Vagina (tissue), 2 donors: ENCODE measurements around the gene IMMP2L.

ENCODE experiments used
- POLR2A ChIP-seq, 2 donors: fragments of 450-650 bp; IDR thresholded peaks; one replicate each; pipeline ENCODE4 v1.6.1; 2017; ENCODE audit warnings: antibody characterized with exemption in 2 of 2, mild to moderate bottlenecking in 2 of 2, moderate library complexity in 2 of 2
- POLR2AphosphoS5 ChIP-seq, 2 donors: sonication (generic); formaldehyde crosslinking; IDR thresholded peaks; one replicate each; pipeline ENCODE4 v1.9.0; 2017; ENCODE audit warnings: antibody characterized with exemption in 2 of 2, mild to moderate bottlenecking in 2 of 2, low read depth in 1 of 2; ENCODE audit not compliant: insufficient read depth in 1 of 2
- TF ChIP-seq, protein P1 (sequence below), 3 experiments: fragments of 450-650 bp in 2 of 3; fragments of 200-600 bp in 1 of 3; sonication (generic) in 1 of 3; IDR thresholded peaks; one replicate each; pipeline ENCODE4 v1.5.1; 2017 to 2019; ENCODE audit warnings: antibody characterized with exemption in 3 of 3, mild to moderate bottlenecking in 2 of 3, moderate library complexity in 2 of 3

DNA sequence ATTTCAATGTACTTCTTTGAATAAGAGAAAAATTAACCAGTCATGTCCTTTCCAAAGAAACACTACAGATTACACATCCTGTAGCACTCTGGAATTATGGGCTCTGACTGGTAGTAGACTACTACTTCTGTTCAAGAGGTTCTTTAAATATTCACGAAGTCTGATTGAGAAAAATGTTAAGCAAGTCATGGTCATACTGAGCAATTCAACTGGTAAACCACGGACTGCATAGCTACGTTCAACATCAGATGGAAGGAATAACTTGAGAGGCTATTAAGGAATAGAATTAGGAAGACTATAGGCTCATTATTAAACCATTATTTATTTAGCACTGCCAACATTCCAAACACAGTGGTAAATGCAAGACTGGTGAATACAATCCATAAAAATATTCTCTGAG, 160.8 kb downstream of the IMMP2L start:
- TF ChIP-seq, protein P1, sequence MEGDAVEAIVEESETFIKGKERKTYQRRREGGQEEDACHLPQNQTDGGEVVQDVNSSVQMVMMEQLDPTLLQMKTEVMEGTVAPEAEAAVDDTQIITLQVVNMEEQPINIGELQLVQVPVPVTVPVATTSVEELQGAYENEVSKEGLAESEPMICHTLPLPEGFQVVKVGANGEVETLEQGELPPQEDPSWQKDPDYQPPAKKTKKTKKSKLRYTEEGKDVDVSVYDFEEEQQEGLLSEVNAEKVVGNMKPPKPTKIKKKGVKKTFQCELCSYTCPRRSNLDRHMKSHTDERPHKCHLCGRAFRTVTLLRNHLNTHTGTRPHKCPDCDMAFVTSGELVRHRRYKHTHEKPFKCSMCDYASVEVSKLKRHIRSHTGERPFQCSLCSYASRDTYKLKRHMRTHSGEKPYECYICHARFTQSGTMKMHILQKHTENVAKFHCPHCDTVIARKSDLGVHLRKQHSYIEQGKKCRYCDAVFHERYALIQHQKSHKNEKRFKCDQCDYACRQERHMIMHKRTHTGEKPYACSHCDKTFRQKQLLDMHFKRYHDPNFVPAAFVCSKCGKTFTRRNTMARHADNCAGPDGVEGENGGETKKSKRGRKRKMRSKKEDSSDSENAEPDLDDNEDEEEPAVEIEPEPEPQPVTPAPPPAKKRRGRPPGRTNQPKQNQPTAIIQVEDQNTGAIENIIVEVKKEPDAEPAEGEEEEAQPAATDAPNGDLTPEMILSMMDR (IDR thresholded peaks at IDR 0.05): no peak
- TF ChIP-seq POLR2AphosphoS5 (IDR thresholded peaks at IDR 0.05; ENCODE audit: insufficient read depth in 1 of 2, low read depth in 1 of 2) (no peak), POLR2A (IDR thresholded peaks at IDR 0.05) (no peak)
